T-cell (primary cell): ENCODE measurements around the gene LCK. TPM values are rescaled to one million over a fixed set of nuclear protein-coding genes. Genes with fewer than 3 reads are reported as not detected.

Source experiments
- ATAC-seq, 4 experiments: fragments of 200-7000 bp in 3 of 4; fragments of 150-1000 bp in 1 of 4; cut with Tn5 transposase; replicated peaks in 1 of 4; 1 replicate in 3 of 4; 2 replicates in 1 of 4; pipeline ENCODE4 v1.10.0; 2021; ENCODE audit warnings: moderate library complexity in 3 of 4, mild to moderate bottlenecking in 2 of 4, moderate number of reproducible peaks in 1 of 4
- CTCF ChIA-PET, 2 donors: fragments of 300-600 bp; sonication (Branson Sonifier 250); formaldehyde crosslinking; loops; one replicate each; lab custom pipeline; 2022; ENCODE audit warnings: antibody characterized with exemption in 2 of 2; lab: Charles Lee
- POLR2A ChIA-PET, 2 donors: fragments of 300-600 bp; sonication (Branson Sonifier 250); formaldehyde crosslinking; loops; one replicate each; lab custom pipeline; 2022; ENCODE audit warnings: antibody characterized with exemption in 2 of 2; lab: Charles Lee
- DNase-seq, 35 experiments: peaks; one replicate each; pipeline versions ENCODE4 v3.0.0 to v3.0.0-alpha.2; 2013 to 2023
- H3K27ac ChIP-seq: one replicate; pipeline ENCODE4 v1.5.1; 2013; ENCODE audit warnings: low read length
- H3K27me3 ChIP-seq, 2 experiments: replicated peaks in 1 of 2; 1 replicate in 1 of 2; 2 replicates in 1 of 2; pipeline versions ENCODE4 v1.6.1 to v1.7.0; 2013; ENCODE audit warnings: low read length in 1 of 2, mixed read lengths in 1 of 2; ENCODE audit not compliant: control insufficient read depth in 2 of 2, insufficient read depth in 2 of 2; ENCODE audit errors: extremely low read depth in 1 of 2
- H3K36me3 ChIP-seq, 2 donors: 1 replicate in 1 of 2; 2 replicates in 1 of 2; pipeline versions ENCODE4 v1.6.1 to v1.7.0; 2013; ENCODE audit warnings: low read length in 1 of 2; ENCODE audit not compliant: control insufficient read depth in 2 of 2, insufficient read depth in 1 of 2; ENCODE audit errors: extremely low read depth in 1 of 2
- H3K4me1 ChIP-seq, 2 experiments: 1 replicate in 1 of 2; 2 replicates in 1 of 2; pipeline versions ENCODE4 v1.6.1 to v1.7.0; 2013; ENCODE audit warnings: low read length in 2 of 2, mixed read lengths in 1 of 2; ENCODE audit not compliant: insufficient read depth in 2 of 2, control insufficient read depth in 1 of 2; ENCODE audit errors: extremely low read depth in 1 of 2
- H3K4me3 ChIP-seq, 2 donors: 1 replicate in 1 of 2; 2 replicates in 1 of 2; pipeline versions ENCODE4 v1.5.1 to v1.7.0; 2013; ENCODE audit warnings: mild to moderate bottlenecking in 2 of 2, low read length in 1 of 2, moderate library complexity in 1 of 2; ENCODE audit not compliant: control insufficient read depth in 1 of 2; ENCODE audit errors: extremely low read depth in 1 of 2
- H3K9me3 ChIP-seq: 2 replicates; pipeline ENCODE4 v1.7.0; 2013
- H3K27ac Mint-ChIP-seq, 2 donors: one replicate each; pipeline ENCODE4 v1.8.0; 2020 to 2021; ENCODE audit warnings: mild to moderate bottlenecking in 2 of 2, mixed read lengths in 2 of 2
- H3K27me3 Mint-ChIP-seq, 2 donors: one replicate each; pipeline ENCODE4 v1.8.0; 2021 to 2022; ENCODE audit warnings: mixed read lengths in 2 of 2
- H3K36me3 Mint-ChIP-seq: one replicate; pipeline ENCODE4 v1.8.0; 2021; ENCODE audit warnings: mixed read lengths
- H3K4me1 Mint-ChIP-seq, 3 donors: one replicate each; pipeline ENCODE4 v1.8.0; 2020 to 2022; ENCODE audit warnings: mixed read lengths in 3 of 3, mild to moderate bottlenecking in 1 of 3
- H3K4me3 Mint-ChIP-seq, 3 donors: one replicate each; pipeline ENCODE4 v1.8.0; 2020 to 2022; ENCODE audit warnings: mild to moderate bottlenecking in 3 of 3, mixed read lengths in 3 of 3, moderate library complexity in 3 of 3
- H3K9me3 Mint-ChIP-seq, 3 donors: one replicate each; pipeline ENCODE4 v1.8.0; 2020 to 2022; ENCODE audit warnings: mixed read lengths in 3 of 3
- WGBS: methylation state at CpG from one replicate; pipeline ENCODE4 v1.1.5; 2013; ENCODE audit warnings: missing lambda C conversion rate; ENCODE audit not compliant: insufficient coverage; 5-methylcytosine and 5-hydroxymethylcytosine counted together
- total RNA-seq, 35 experiments: library from RNA in 6 of 35; stranded (reverse) in 6 of 35; fragments of 120-200 nt in 1 of 35; gene quantifications; one replicate each; pipeline versions ENCODE4 v1.2.1 to v1.2.4 and lab custom pipeline; 2013 to 2026

Gene LCK
- total RNA-seq, 5 donors from 2014 or later (not counting 1 experiment from before 2014, with no cell fraction given), result 341 to 489 (median 428) TPM

DNA sequence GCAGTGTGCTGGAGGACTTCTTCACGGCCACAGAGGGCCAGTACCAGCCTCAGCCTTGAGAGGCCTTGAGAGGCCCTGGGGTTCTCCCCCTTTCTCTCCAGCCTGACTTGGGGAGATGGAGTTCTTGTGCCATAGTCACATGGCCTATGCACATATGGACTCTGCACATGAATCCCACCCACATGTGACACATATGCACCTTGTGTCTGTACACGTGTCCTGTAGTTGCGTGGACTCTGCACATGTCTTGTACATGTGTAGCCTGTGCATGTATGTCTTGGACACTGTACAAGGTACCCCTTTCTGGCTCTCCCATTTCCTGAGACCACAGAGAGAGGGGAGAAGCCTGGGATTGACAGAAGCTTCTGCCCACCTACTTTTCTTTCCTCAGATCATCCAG, 34.6 kb downstream of the LCK start:
- Histone ChIP-seq H3K36me3 (peaks cover 15 to 60% of the 10 kb centered on the region in 2 donors), H3K9me3 (no peaks in the 10 kb centered on the region), H3K4me1 (peaks cover 3 to 7% of the 10 kb centered on the region in 2 experiments), H3K4me3 (no peak overlapping the region), H3K27ac (no peak overlapping the region), H3K27me3 (no peaks in the 10 kb centered on the region)
- ChIA-PET POLR2A (no interaction called here), CTCF (interaction anchor here in 1 of 2 donors (0.5 kb wide), 1 partner anchor 44 kb away, joined by 6 read pairs; no protein-coding TSS in a partner anchor)
- ATAC-seq, result peak in 1 of 4 experiments; percentile 27
- peaks cover 6 to 9% (median 6%) of the 10 kb centered on the region in 3 donors for H3K4me1 Mint-ChIP-seq
- no peak for DNase-seq
- no peaks in the 10 kb centered on the region for H3K9me3 Mint-ChIP-seq
- H3K36me3 Mint-ChIP-seq, result peaks cover 24% of the 10 kb centered on the region
- H3K27me3 Mint-ChIP-seq, result no peaks in the 10 kb centered on the region
- WGBS, result no CpG with 5 or more reads among the region's 3 CpGs
- no peak overlapping the region for H3K4me3 Mint-ChIP-seq
- H3K27ac Mint-ChIP-seq, result no peak overlapping the region

DNA sequence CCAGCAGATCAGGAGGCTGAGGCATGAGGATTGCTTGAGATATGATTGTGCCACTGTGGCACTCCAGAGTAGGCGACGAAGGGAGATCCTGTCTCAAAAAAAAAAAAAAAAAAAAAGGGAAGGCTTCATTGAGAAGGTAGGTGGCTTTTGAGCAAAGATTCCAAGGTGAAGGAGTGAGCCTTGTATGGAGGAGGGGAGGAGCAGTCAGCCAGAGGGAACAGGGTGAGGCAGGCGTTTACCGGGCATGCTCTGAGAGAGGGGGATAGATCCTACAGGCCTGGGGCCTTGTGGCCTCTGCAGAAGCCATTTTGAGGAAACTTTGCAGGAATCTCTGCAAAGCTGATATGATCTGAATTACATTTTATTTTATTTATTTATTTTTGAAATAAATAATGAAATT, 35.7 kb downstream of the LCK start:
- Mint-ChIP-seq H3K27ac (peak overlapping the region; percentile 74 to 78), H3K36me3 (peaks cover 21% of the 10 kb centered on the region), H3K27me3 (no peaks in the 10 kb centered on the region), H3K4me1 (peaks cover 14 to 18% (median 16%) of the 10 kb centered on the region in 3 donors), H3K9me3 (no peaks in the 10 kb centered on the region), H3K4me3 (no peak overlapping the region)
- H3K27me3 ChIP-seq, result no peaks in the 10 kb centered on the region
- no peak overlapping the region for H3K27ac ChIP-seq
- H3K36me3 ChIP-seq, result peaks cover 15 to 49% of the 10 kb centered on the region in 2 donors
- H3K4me3 ChIP-seq, result no peak overlapping the region
- DNase-seq, result no peak
- CTCF ChIA-PET, result interaction anchor here in 1 of 2 donors (0.7 kb wide), 2 partner anchors 32 to 71 kb away, joined by 3 to 17 read pairs; no protein-coding TSS in a partner anchor
- ATAC-seq, result no peak
- no peaks in the 10 kb centered on the region for H3K9me3 ChIP-seq
- POLR2A ChIA-PET, result interaction anchor here in 1 of 2 donors (0.6 to 0.7 kb wide), 2 partner anchors 41 to 76 kb away, joined by 4 to 9 read pairs; no protein-coding TSS in a partner anchor
- H3K4me1 ChIP-seq, result peaks cover 7 to 18% of the 10 kb centered on the region in 2 experiments
- 100% methylated on average over 2 of the region's 4 CpGs for WGBS

DNA sequence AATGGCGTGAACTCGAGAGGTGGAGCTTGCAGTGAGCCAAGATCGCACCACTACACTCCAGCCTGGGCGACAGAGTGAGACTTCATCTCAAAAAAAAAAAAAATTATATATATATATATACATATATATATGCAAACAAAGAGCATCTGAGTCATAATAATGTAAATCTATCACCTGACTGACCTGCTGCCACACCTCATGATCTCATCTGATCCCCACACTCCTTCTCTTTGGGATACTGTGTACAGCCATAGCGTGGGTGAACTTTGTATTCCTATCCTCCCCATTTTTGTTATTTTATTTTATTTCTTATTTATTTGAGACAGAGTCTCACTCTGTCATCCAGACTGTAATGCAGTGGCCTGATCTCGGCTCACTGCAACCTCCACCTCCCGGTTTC, 38.2 kb downstream of the LCK start:
- WGBS, result 100% methylated on average over 2 of the region's 7 CpGs

DNA sequence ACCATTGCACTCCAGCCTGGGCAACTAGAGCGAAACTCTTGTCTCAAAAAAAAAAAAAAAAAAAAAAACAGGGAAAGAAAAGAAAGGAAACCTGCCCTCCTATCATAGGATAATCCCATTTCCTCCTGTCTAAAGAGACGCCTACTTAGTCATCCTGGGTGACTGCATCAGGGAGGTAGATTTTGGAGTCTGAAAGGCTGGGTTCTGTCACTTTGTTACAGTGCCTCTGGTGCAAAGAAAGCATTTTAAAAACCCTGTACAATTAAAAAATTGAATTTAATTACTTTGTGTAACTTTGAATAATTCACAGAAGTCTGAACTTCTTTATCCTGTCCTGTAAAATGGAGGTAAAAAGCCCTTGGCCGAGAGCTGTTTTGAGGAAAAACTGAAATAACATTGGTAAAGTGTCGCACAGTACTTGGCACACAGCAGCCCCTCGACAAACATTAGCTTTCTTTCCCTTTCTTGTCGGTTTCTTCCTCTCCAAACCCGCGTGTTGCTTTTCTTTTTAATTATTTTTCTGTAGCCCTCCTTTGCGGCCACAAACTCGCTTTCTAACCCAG, 40.2 kb downstream of the LCK start:
- ChIA-PET POLR2A (interaction anchor here (0.6 to 1.7 kb wide), 12 partner anchors 14 to 141 kb away, joined by 3 to 12 read pairs (median 4); partner anchors contain the start of genes BSDC1 (in 1 of the 2), LCK (in 1 of the 2) and MARCKSL1 (in 1 of the 2)), CTCF (interaction anchor here (0.6 to 3.1 kb wide), 11 partner anchors 42 to 276 kb away, joined by 3 to 16 read pairs (median 4); partner anchors contain the start of genes BSDC1 (in 1 of the 2), IQCC (in 1 of the 2) and KPNA6 (in 1 of the 2))
- DNase-seq (no peak), ATAC-seq (no peak)
- Histone ChIP-seq H3K36me3 (peaks cover 6 to 15% of the 10 kb centered on the region in 2 donors), H3K4me1 (peaks cover 24 to 56% of the 10 kb centered on the region in 2 experiments), H3K27ac (peak overlapping the region; percentile 88), H3K27me3 (no peaks in the 10 kb centered on the region), H3K9me3 (no peaks in the 10 kb centered on the region), H3K4me3 (peak overlapping the region; percentile 72 to 84)
- H3K4me1 Mint-ChIP-seq, result peaks cover 38 to 56% (median 48%) of the 10 kb centered on the region in 3 donors
- peak overlapping the region; percentile 95 to 99 (median 98) for H3K4me3 Mint-ChIP-seq
- H3K27me3 Mint-ChIP-seq, result no peaks in the 10 kb centered on the region
- peaks cover 11% of the 10 kb centered on the region for H3K36me3 Mint-ChIP-seq
- H3K9me3 Mint-ChIP-seq, result no peaks in the 10 kb centered on the region
- H3K27ac Mint-ChIP-seq, result peak overlapping the region; percentile 97 to 98
- 0% methylated on average over 3 of the region's 10 CpGs for WGBS

More for the DNA sequence above, 38.2 kb downstream of the LCK start:
- peaks cover 18% of the 10 kb centered on the region for H3K36me3 Mint-ChIP-seq
- no peaks in the 10 kb centered on the region for H3K9me3 ChIP-seq
- no peaks in the 10 kb centered on the region for H3K9me3 Mint-ChIP-seq
- no peak overlapping the region for H3K4me3 ChIP-seq
- H3K27me3 Mint-ChIP-seq, result no peaks in the 10 kb centered on the region
- H3K4me1 ChIP-seq, result peaks cover 16 to 37% of the 10 kb centered on the region in 2 experiments
- H3K4me3 Mint-ChIP-seq, result no peak overlapping the region
- no peak overlapping the region for H3K27ac ChIP-seq
- H3K27me3 ChIP-seq, result no peaks in the 10 kb centered on the region
- peak overlapping the region; percentile 52 to 55 for H3K27ac Mint-ChIP-seq
- H3K4me1 Mint-ChIP-seq, result peaks cover 23 to 37% (median 31%) of the 10 kb centered on the region in 3 donors
- H3K36me3 ChIP-seq, result peaks cover 12 to 30% of the 10 kb centered on the region in 2 donors
- ATAC-seq, result no peak
- POLR2A ChIA-PET, result no interaction called here
- DNase-seq, result no peak
- CTCF ChIA-PET, result no interaction called here

DNA sequence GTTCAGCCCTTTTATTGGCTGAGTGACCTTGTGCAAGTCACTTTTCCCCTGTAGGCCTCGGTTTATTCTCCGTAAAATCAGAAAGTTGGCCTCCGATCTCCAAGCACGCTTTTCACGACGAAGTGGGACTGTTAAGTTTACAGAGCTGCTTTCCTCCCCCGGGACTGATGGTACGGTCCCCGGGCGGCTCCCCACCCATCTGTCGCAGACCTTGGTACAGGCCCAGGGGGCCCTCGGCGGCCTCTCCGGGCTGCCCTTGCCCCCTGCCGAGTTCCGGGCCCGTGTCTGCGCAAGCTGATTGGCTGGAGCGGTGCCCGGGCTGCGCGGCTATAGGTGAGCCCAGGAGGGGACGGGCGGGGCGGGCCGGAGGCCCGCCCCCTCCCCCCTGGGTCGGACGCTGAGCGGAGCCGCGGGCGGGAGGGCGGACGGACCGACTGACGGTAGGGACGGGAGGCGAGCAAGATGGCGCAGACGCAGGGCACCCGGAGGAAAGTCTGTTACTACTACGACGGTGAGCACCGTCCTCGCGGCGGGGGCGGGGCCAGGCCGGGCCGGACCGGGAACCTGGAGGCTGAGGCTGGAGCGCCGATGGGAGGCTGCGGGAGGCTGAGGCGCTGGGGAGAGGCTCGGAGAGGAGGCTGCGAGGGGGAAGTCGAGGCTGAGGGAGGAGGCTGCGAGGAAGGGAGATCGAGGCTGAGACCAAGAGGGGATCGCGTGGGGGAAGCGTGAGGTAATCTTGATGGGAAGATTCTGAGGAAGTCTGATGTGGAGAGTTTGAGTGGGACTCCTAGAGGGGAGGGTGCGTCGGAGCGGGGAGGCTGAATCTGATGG, 40.9 kb downstream of the LCK start, which contains the start of gene HDAC1:
Gene HDAC1 (plus strand): TSS at position 376 of the 831 bp plus-strand sequence. CDS start 87 bp downstream, at position 463.
- peaks cover 24 to 61% of the 10 kb centered on the region in 2 experiments for H3K4me1 ChIP-seq
- POLR2A ChIA-PET, result interaction anchor here (0.6 to 1.7 kb wide), 8 partner anchors 14 to 102 kb away, joined by 3 to 11 read pairs (median 5); partner anchors contain the start of genes BSDC1 (in 1 of the 2), LCK (in 1 of the 2) and MARCKSL1 (in 1 of the 2)
- H3K27ac Mint-ChIP-seq, result peak within 1 kb of the TSS; percentile 97 to 98
- no peaks in the 10 kb centered on the region for H3K9me3 Mint-ChIP-seq
- peaks cover 3 to 12% of the 10 kb centered on the region in 2 donors for H3K36me3 ChIP-seq
- DNase-seq, result peak; percentile 90 to 97 (median 95)
- peak; percentile 96 to 97 (median 97) for ATAC-seq
- under 1% methylated on average over 63 of the region's 67 CpGs for WGBS
- H3K4me3 Mint-ChIP-seq, result peak within 1 kb of the TSS; percentile 95 to 99 (median 98)
- CTCF ChIA-PET, result interaction anchor here in 1 of 2 donors (0.6 to 3.1 kb wide), 9 partner anchors 36 to 256 kb away, joined by 3 to 16 read pairs (median 5); partner anchors contain the start of genes BSDC1, IQCC and KPNA6
- H3K27ac ChIP-seq, result peak within 1 kb of the TSS; percentile 88
- no peaks in the 10 kb centered on the region for H3K27me3 Mint-ChIP-seq
- peak within 1 kb of the TSS; percentile 72 to 84 for H3K4me3 ChIP-seq
- H3K27me3 ChIP-seq, result no peaks in the 10 kb centered on the region
- H3K4me1 Mint-ChIP-seq, result peaks cover 45 to 63% (median 55%) of the 10 kb centered on the region in 3 donors
- no peaks in the 10 kb centered on the region for H3K9me3 ChIP-seq
- peaks cover 13% of the 10 kb centered on the region for H3K36me3 Mint-ChIP-seq
